A673 (cell line): ENCODE data around the gene LMAN2. TPM values are rescaled to one million over a fixed set of nuclear protein-coding genes. Genes with fewer than 3 reads are reported as not detected.
"Not testable (repeated sequence)": the region's sequence is repeated elsewhere in the genome, so short reads cannot be mapped to it uniquely, and the experiment has no call there.

Experiments
- BruUV-seq: library from RNA; stranded (reverse); fragments of 400-500 nt; replicated peaks from 2 replicates; lab custom pipeline; 2021; lab: Mats Ljungman, UMichigan
- CTCF ChIA-PET: fragments of 300-600 bp; sonication (Branson Sonifier 250); formaldehyde crosslinking; loops from one replicate; lab custom pipeline; 2022; ENCODE audit warnings: antibody characterized with exemption; lab: Charles Lee
- POLR2A ChIA-PET: fragments of 300-600 bp; sonication (Branson Sonifier 250); formaldehyde crosslinking; loops from one replicate; lab custom pipeline; 2022; ENCODE audit warnings: antibody characterized with exemption; ENCODE audit not compliant: low non-redundant PET; lab: Charles Lee
- DNase-seq: peaks from one replicate; pipeline ENCODE4 v3.0.0-alpha.2; 2015; ENCODE audit warnings: low spot score
- H3K27ac ChIP-seq: fragments of 200-600 bp; sonication (generic); 2 replicates; pipeline ENCODE4 v1.5.1; 2016; ENCODE audit warnings: mixed run types, low read depth, mild to moderate bottlenecking, mixed read lengths, antibody characterized with exemption, low read length; ENCODE audit not compliant: poor library complexity, severe bottlenecking
- H3K27me3 ChIP-seq: fragments of 200-600 bp; sonication (generic); replicated peaks from 2 replicates; pipeline ENCODE4 v1.6.1; 2017; ENCODE audit warnings: mixed run types, low read depth, mild to moderate bottlenecking, mixed read lengths, antibody characterized with exemption, low read length; ENCODE audit not compliant: insufficient read depth, poor library complexity
- H3K36me3 ChIP-seq: fragments of 200-600 bp; sonication (generic); 2 replicates; pipeline ENCODE4 v1.6.1; 2016; ENCODE audit warnings: mixed run types, mild to moderate bottlenecking, mixed read lengths, antibody characterized with exemption, low read length; ENCODE audit not compliant: insufficient read depth, poor library complexity, severe bottlenecking
- H3K4me1 ChIP-seq: fragments of 200-600 bp; sonication (generic); 2 replicates; pipeline ENCODE4 v1.6.1; 2017; ENCODE audit warnings: mixed run types, mild to moderate bottlenecking, mixed read lengths, antibody characterized with exemption, low read length; ENCODE audit not compliant: insufficient read depth, poor library complexity, severe bottlenecking
- H3K4me3 ChIP-seq: fragments of 200-600 bp; sonication (generic); 2 replicates; pipeline ENCODE4 v1.5.1; 2016; ENCODE audit warnings: low read depth, mixed run types, mild to moderate bottlenecking, mixed read lengths, low read length; ENCODE audit not compliant: poor library complexity, severe bottlenecking
- H3K9me3 ChIP-seq: fragments of 200-600 bp; sonication (generic); 2 replicates; pipeline ENCODE4 v1.6.1; 2016; ENCODE audit warnings: mixed run types, low read depth, mild to moderate bottlenecking, mixed read lengths, antibody characterized with exemption, low read length; ENCODE audit not compliant: poor library complexity, severe bottlenecking
- CTCF ChIP-seq: fragments of 300-800, 200-600 bp; sonication (generic); conservative IDR thresholded peaks from 2 replicates; pipeline ENCODE4 v1.5.1; 2017; ENCODE audit warnings: low read depth, mild to moderate bottlenecking, antibody characterized with exemption, low read length, moderate library complexity, mixed read lengths
- EZH2 ChIP-seq: fragments of 200-600 bp; sonication (generic); IDR thresholded peaks from 2 replicates; pipeline ENCODE4 v1.6.1; 2017; ENCODE audit warnings: borderline replicate concordance, low read depth, mild to moderate bottlenecking, mixed read lengths, antibody characterized with exemption, low read length; ENCODE audit not compliant: poor library complexity, severe bottlenecking
- intact Hi-C: fragments of 100-400 bp; cut with micrococcal nuclease; formaldehyde crosslinking; loops from one replicate; pipeline ENCODE4 v1.10.0; 2022; ENCODE audit not compliant: unreplicated experiment
- total RNA-seq: library from RNA; stranded (reverse); gene quantifications from 2 replicates; pipeline ENCODE4 v1.2.3, GENCODE V29; 2021

LMAN2 gene
- total RNA-seq, 1 experiment from 2014 or later = 98.4 TPM

DNA sequence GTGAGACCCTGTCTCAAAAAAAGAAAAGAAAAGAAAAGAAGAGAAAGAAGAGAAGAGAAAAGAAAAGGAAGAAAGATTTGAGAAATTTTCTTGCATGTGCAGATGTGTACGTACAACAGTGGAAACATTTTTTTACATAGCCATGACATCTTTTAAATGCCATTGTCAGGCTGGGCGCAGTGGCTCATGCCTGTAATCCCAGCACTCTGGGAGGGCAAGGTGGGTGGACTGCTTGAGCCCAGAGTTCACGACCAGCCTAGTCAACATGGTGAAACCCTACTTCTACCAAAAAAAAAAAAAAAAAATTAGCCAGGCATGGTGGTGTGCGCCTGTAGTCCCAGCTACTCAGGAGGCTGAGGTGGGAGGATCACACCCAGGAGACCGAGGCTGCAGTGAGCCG, 6.6 kb downstream of the LMAN2 start:
- ChIA-PET CTCF (no interaction called here), POLR2A (no interaction called here)
- TF ChIP-seq EZH2 (no peak), CTCF (no peak)
- H3K27me3 ChIP-seq = no peaks in the 10 kb centered on the region
- H3K4me3 ChIP-seq = no peak overlapping the region
- DNase-seq = no peak
- intact Hi-C loops = no loop called here
- no TSS peak for BruUV-seq
- no peak overlapping the region for H3K27ac ChIP-seq
- peaks cover 10% of the 10 kb centered on the region for H3K36me3 ChIP-seq
- peaks cover 5% of the 10 kb centered on the region for H3K4me1 ChIP-seq
- H3K9me3 ChIP-seq = no peaks in the 10 kb centered on the region

- Histone ChIP-seq H3K27ac (no peak overlapping the region), H3K27me3 (no peaks in the 10 kb centered on the region), H3K4me3 (no peak overlapping the region), H3K36me3 (peaks cover 10% of the 10 kb centered on the region), H3K4me1 (no peaks in the 10 kb centered on the region), H3K9me3 (no peaks in the 10 kb centered on the region)
- intact Hi-C loops = no loop called here
- CTCF ChIA-PET = no interaction called here
- no peak for DNase-seq
- TF ChIP-seq EZH2 (no peak), CTCF (no peak)
- BruUV-seq = no TSS peak
- POLR2A ChIA-PET = no interaction called here
These were observed 7.7 kb downstream of the LMAN2 start for GRCh38 chr5:177343777-177344176.

DNA sequence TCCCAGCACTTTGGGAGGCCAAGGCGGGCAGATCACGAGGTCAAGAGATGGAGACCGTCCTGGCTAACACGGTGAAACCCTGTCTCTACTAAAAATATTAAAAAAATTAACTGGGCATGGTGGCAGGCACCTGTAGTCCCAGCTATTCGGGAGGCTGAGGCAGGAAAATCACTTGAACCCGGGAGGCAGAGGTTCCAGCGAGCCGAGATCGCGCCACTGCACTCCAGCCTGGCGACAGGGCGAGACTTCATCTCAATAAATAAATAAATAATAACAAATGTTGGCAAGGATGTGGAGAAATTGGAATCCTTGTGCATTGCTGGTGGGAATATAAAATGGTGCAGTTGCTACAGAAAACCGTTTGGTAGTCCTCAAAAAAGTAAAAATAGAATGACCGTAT, 8.5 kb downstream of the LMAN2 start:
- H3K27me3 ChIP-seq, H3K27ac ChIP-seq, H3K9me3 ChIP-seq, BruUV-seq, H3K4me3 ChIP-seq, POLR2A ChIA-PET, H3K4me1 ChIP-seq, CTCF ChIA-PET, DNase-seq, intact Hi-C loops: not testable (repeated sequence)
- peaks cover 10% of the 10 kb centered on the region for H3K36me3 ChIP-seq

GRCh38 chr5:177339107-177339638, 12.3 kb downstream of the LMAN2 start:
- ChIA-PET CTCF (no interaction called here), POLR2A (no interaction called here)
- no peak overlapping the region for H3K4me3 ChIP-seq
- H3K27ac ChIP-seq = no peak overlapping the region
- BruUV-seq = no TSS peak
- no peak for TF ChIP-seq EZH2
- no peak for TF ChIP-seq CTCF
- H3K36me3 ChIP-seq = peaks cover 13% of the 10 kb centered on the region
- DNase-seq = no peak
- intact Hi-C loops = no loop called here
- no peaks in the 10 kb centered on the region for H3K9me3 ChIP-seq
- H3K4me1 ChIP-seq = no peaks in the 10 kb centered on the region
- no peaks in the 10 kb centered on the region for H3K27me3 ChIP-seq
